Activated naive CD8-positive, alpha-beta T cell treated with anti-CD3 and anti-CD28 coated beads, Interleukin-2, amount 50 U/mL, for 24 hours (primary cell): ENCODE results near the gene RBP2.

Experiments used
- ATAC-seq: fragments of 150-1000 bp; cut with Tn5 transposase; one replicate; pipeline ENCODE4 v1.10.0; 2021
- DNase-seq: peaks from one replicate; pipeline ENCODE4 v3.0.0; 2021
- H3K27ac Mint-ChIP-seq: one replicate; pipeline ENCODE4 v1.8.0; 2021; ENCODE audit warnings: mild to moderate bottlenecking, mixed read lengths
- H3K27me3 Mint-ChIP-seq: one replicate; pipeline ENCODE4 v1.8.0; 2021; ENCODE audit warnings: mixed read lengths
- H3K36me3 Mint-ChIP-seq: one replicate; pipeline ENCODE4 v1.8.0; 2021; ENCODE audit warnings: low read depth, mixed read lengths
- H3K4me1 Mint-ChIP-seq: one replicate; pipeline ENCODE4 v1.8.0; 2021; ENCODE audit warnings: mixed read lengths
- H3K4me3 Mint-ChIP-seq: one replicate; pipeline ENCODE4 v1.8.0; 2021; ENCODE audit warnings: mild to moderate bottlenecking, moderate library complexity, mixed read lengths
- H3K9me3 Mint-ChIP-seq: one replicate; pipeline ENCODE4 v1.8.0; 2021; ENCODE audit warnings: mixed read lengths

Gene RBP2

GRCh38 chr3:139441656-139442055 lies 34.7 kb downstream of the RBP2 start:
- H3K36me3 Mint-ChIP-seq, result no peaks in the 10 kb centered on the region
- H3K4me1 Mint-ChIP-seq, result no peaks in the 10 kb centered on the region
- no peak for DNase-seq
- ATAC-seq, result no peak
- H3K27me3 Mint-ChIP-seq, result no peaks in the 10 kb centered on the region
- H3K27ac Mint-ChIP-seq, result no peak overlapping the region
- H3K9me3 Mint-ChIP-seq, result no peaks in the 10 kb centered on the region
- H3K4me3 Mint-ChIP-seq, result no peak overlapping the region

GRCh38 chr3:139440639-139441556 lies 35.4 kb downstream of the RBP2 start:
- no peak for ATAC-seq
- H3K27me3 Mint-ChIP-seq, result no peaks in the 10 kb centered on the region

GRCh38 chr3:139439278-139439677 lies 37.0 kb downstream of the RBP2 start:
- Mint-ChIP-seq H3K4me1 (no peaks in the 10 kb centered on the region), H3K27ac (no peak overlapping the region), H3K27me3 (no peaks in the 10 kb centered on the region), H3K36me3 (no peaks in the 10 kb centered on the region), H3K4me3 (no peak overlapping the region), H3K9me3 (no peaks in the 10 kb centered on the region)
- DNase-seq (no peak), ATAC-seq (no peak)

More at GRCh38 chr3:139440639-139441556, 35.4 kb downstream of the RBP2 start:
- Mint-ChIP-seq H3K9me3 (no peaks in the 10 kb centered on the region), H3K27ac (no peak overlapping the region), H3K36me3 (no peaks in the 10 kb centered on the region), H3K4me1 (no peaks in the 10 kb centered on the region), H3K4me3 (no peak overlapping the region)
- DNase-seq, result no peak

- H3K9me3 Mint-ChIP-seq, result no peaks in the 10 kb centered on the region
- no peaks in the 10 kb centered on the region for H3K27me3 Mint-ChIP-seq
- H3K36me3 Mint-ChIP-seq, result peaks cover 4% of the 10 kb centered on the region
- no peak overlapping the region for H3K27ac Mint-ChIP-seq
- no peak for DNase-seq
- no peaks in the 10 kb centered on the region for H3K4me1 Mint-ChIP-seq
- no peak overlapping the region for H3K4me3 Mint-ChIP-seq
- no peak for ATAC-seq
These were observed 41.5 kb downstream of the RBP2 start for GRCh38 chr3:139434764-139435307.

- Mint-ChIP-seq H3K27me3 (no peaks in the 10 kb centered on the region), H3K36me3 (peaks cover 4% of the 10 kb centered on the region), H3K27ac (no peak overlapping the region), H3K4me3 (no peak overlapping the region), H3K4me1 (no peaks in the 10 kb centered on the region), H3K9me3 (no peaks in the 10 kb centered on the region)
- DNase-seq, result no peak
- no peak for ATAC-seq
These were observed 42.1 kb downstream of the RBP2 start for GRCh38 chr3:139434228-139434627.

GRCh38 chr3:139433089-139433488 lies 43.2 kb downstream of the RBP2 start:
- Mint-ChIP-seq H3K4me1 (no peaks in the 10 kb centered on the region), H3K9me3 (no peaks in the 10 kb centered on the region), H3K4me3 (no peak overlapping the region), H3K27ac (no peak overlapping the region), H3K36me3 (peaks cover 4% of the 10 kb centered on the region), H3K27me3 (no peaks in the 10 kb centered on the region)
- ATAC-seq, result no peak
- DNase-seq, result no peak

GRCh38 chr3:139430493-139430892 lies 45.8 kb downstream of the RBP2 start:
- no peak for DNase-seq
- no peaks in the 10 kb centered on the region for H3K4me1 Mint-ChIP-seq
- ATAC-seq, result no peak
- H3K9me3 Mint-ChIP-seq, result no peaks in the 10 kb centered on the region
- no peak overlapping the region for H3K27ac Mint-ChIP-seq
- peaks cover 4% of the 10 kb centered on the region for H3K36me3 Mint-ChIP-seq
- H3K27me3 Mint-ChIP-seq, result no peaks in the 10 kb centered on the region
- H3K4me3 Mint-ChIP-seq, result no peak overlapping the region

GRCh38 chr3:139427283-139428060 lies 48.8 kb downstream of the RBP2 start:
- DNase-seq (no peak), ATAC-seq (peak; percentile 66)

GRCh38 chr3:139425745-139426400 lies 50.4 kb downstream of the RBP2 start:
- no peaks in the 10 kb centered on the region for H3K4me1 Mint-ChIP-seq

More at GRCh38 chr3:139427283-139428060, 48.8 kb downstream of the RBP2 start:
- Mint-ChIP-seq H3K27me3 (no peaks in the 10 kb centered on the region), H3K4me1 (no peaks in the 10 kb centered on the region), H3K27ac (no peak overlapping the region), H3K9me3 (no peaks in the 10 kb centered on the region), H3K36me3 (no peaks in the 10 kb centered on the region), H3K4me3 (no peak overlapping the region)

GRCh38 chr3:139423232-139423631 lies 53.1 kb downstream of the RBP2 start:
- Mint-ChIP-seq H3K9me3 (no peaks in the 10 kb centered on the region), H3K4me3 (no peak overlapping the region), H3K36me3 (no peaks in the 10 kb centered on the region), H3K4me1 (no peaks in the 10 kb centered on the region), H3K27ac (no peak overlapping the region), H3K27me3 (no peaks in the 10 kb centered on the region)
- DNase-seq (no peak), ATAC-seq (no peak)

More at GRCh38 chr3:139425745-139426400, 50.4 kb downstream of the RBP2 start:
- no peaks in the 10 kb centered on the region for H3K9me3 Mint-ChIP-seq
- no peak for DNase-seq
- no peak for ATAC-seq
- no peaks in the 10 kb centered on the region for H3K36me3 Mint-ChIP-seq
- no peaks in the 10 kb centered on the region for H3K27me3 Mint-ChIP-seq
- no peak overlapping the region for H3K27ac Mint-ChIP-seq
- H3K4me3 Mint-ChIP-seq, result no peak overlapping the region

GRCh38 chr3:139421460-139421859 lies 54.9 kb downstream of the RBP2 start:
- Mint-ChIP-seq H3K4me1 (no peaks in the 10 kb centered on the region), H3K27me3 (no peaks in the 10 kb centered on the region), H3K4me3 (no peak overlapping the region), H3K9me3 (peaks cover 15% of the 10 kb centered on the region), H3K36me3 (peaks cover 8% of the 10 kb centered on the region), H3K27ac (no peak overlapping the region)
- ATAC-seq (no peak), DNase-seq (no peak)

GRCh38 chr3:139421040-139421439 lies 55.3 kb downstream of the RBP2 start:
- peaks cover 19% of the 10 kb centered on the region for H3K9me3 Mint-ChIP-seq
- H3K4me3 Mint-ChIP-seq, result no peak overlapping the region
- no peaks in the 10 kb centered on the region for H3K27me3 Mint-ChIP-seq
- H3K27ac Mint-ChIP-seq, result no peak overlapping the region
- DNase-seq (no peak), ATAC-seq (no peak)
- no peaks in the 10 kb centered on the region for H3K4me1 Mint-ChIP-seq
- H3K36me3 Mint-ChIP-seq, result peaks cover 9% of the 10 kb centered on the region

GRCh38 chr3:139418144-139418543 lies 58.2 kb downstream of the RBP2 start:
- H3K9me3 Mint-ChIP-seq, result peaks cover 45% of the 10 kb centered on the region
- H3K27me3 Mint-ChIP-seq, result no peaks in the 10 kb centered on the region

GRCh38 chr3:139416275-139416674 lies 60.0 kb downstream of the RBP2 start:
- H3K4me3 Mint-ChIP-seq, result no peak overlapping the region

More at GRCh38 chr3:139418144-139418543, 58.2 kb downstream of the RBP2 start:
- peaks cover 16% of the 10 kb centered on the region for H3K36me3 Mint-ChIP-seq
- DNase-seq, result no peak
- H3K27ac Mint-ChIP-seq, result no peak overlapping the region
- no peaks in the 10 kb centered on the region for H3K4me1 Mint-ChIP-seq
- H3K4me3 Mint-ChIP-seq, result no peak overlapping the region
- ATAC-seq, result no peak

More at GRCh38 chr3:139416275-139416674, 60.0 kb downstream of the RBP2 start:
- Mint-ChIP-seq H3K27ac (no peak overlapping the region), H3K27me3 (no peaks in the 10 kb centered on the region), H3K9me3 (peaks cover 62% of the 10 kb centered on the region), H3K36me3 (peaks cover 21% of the 10 kb centered on the region), H3K4me1 (no peaks in the 10 kb centered on the region)
- no peak for ATAC-seq
- no peak for DNase-seq
